Fibroblast of lung (primary cell): ENCODE results near the gene THRB.

Source experiments
- CTCF ChIP-seq, 2 donors: IDR thresholded peaks in 1 of 2; conservative IDR thresholded peaks in 1 of 2; 1 replicate in 1 of 2; 2 replicates in 1 of 2; pipeline ENCODE4 v1.5.1; 2011 to 2012; ENCODE audit warnings: low read length in 2 of 2, control low read depth in 1 of 2, inconsistent platforms in 1 of 2, low read depth in 1 of 2, mild to moderate bottlenecking in 1 of 2
- EZH2 ChIP-seq: IDR thresholded peaks from 2 replicates; pipeline ENCODE4 v1.5.1; 2012; ENCODE audit warnings: low read length, control low read depth, mild to moderate bottlenecking; ENCODE audit errors: missing control alignments

- TF ChIP-seq EZH2 = no peak
- no peak for TF ChIP-seq CTCF (conservative IDR thresholded peaks at IDR 0.05 in 1 of 2, IDR thresholded peaks at IDR 0.05 in 1 of 2; ENCODE audit: low read depth in 1 of 2, low read length in 2 of 2)
These were observed 13.5 kb downstream of the THRB start for GRCh38 chr3:24481193-24481592.
